Pancreas (tissue), 10 donors: ENCODE results near the gene KRT86. TPM values are rescaled to one million over a fixed set of nuclear protein-coding genes. Genes with fewer than 3 reads are reported as not detected.
A peak's percentile ranks its signal among the peaks of the same experiment; 100 is the strongest.

Experiments
- ATAC-seq, 4 donors: fragments of 200-7000 bp; cut with Tn5 transposase; one replicate each; pipeline versions ENCODE4 v1.8.0 to v1.9.1; 2020; ENCODE audit warnings: mild to moderate bottlenecking in 4 of 4, moderate library complexity in 4 of 4
- DNase-seq, 6 donors: peaks; one replicate each; pipeline ENCODE4 v3.0.0-alpha.2; 2020
- FAIRE-seq: peaks from 2 replicates; lab custom pipeline; 2012; peaks lifted over from hg19 to GRCh38; lab: Jason Lieb, UNC
- H3K27ac ChIP-seq, 4 donors: fragments of 200-600 bp; sonication (generic); 1 replicate in 3 of 4; 2 replicates in 1 of 4; pipeline versions ENCODE4 v1.5.0 to v1.8.0; 2020
- H3K27me3 ChIP-seq, 4 donors: fragments of 200-600 bp; one replicate each; pipeline ENCODE4 v1.8.0; 2021
- H3K36me3 ChIP-seq, 3 donors: fragments of 200-600 bp; sonication (generic) in 1 of 3; one replicate each; pipeline versions ENCODE4 v1.5.0 to v1.8.0; 2020 to 2021
- H3K4me1 ChIP-seq, 3 donors: fragments of 200-600 bp; one replicate each; pipeline ENCODE4 v1.8.0; 2021
- H3K4me3 ChIP-seq, 4 donors: fragments of 200-600 bp; sonication (generic) in 2 of 4; one replicate each; pipeline versions ENCODE4 v1.5.0 to v1.8.0; 2020 to 2021
- H3K9me3 ChIP-seq, 4 donors: fragments of 200-600 bp; one replicate each; pipeline ENCODE4 v1.8.0; 2021
- WGBS, 2 donors: extraction: QIAGEN DNeasy Blood & Tissue Kit; methylation state at CpG; one replicate each; pipeline ENCODE4 v1.1.7; 2013; 5-methylcytosine and 5-hydroxymethylcytosine counted together
- intact Hi-C, 3 donors: fragments of 100-400 bp; cut with DNase I; formaldehyde crosslinking; loops; one replicate each; pipeline versions ENCODE4 v1.11.1 to v1.14.2; 2022
- polyA plus RNA-seq, 2 donors: library from polyadenylated mRNA; stranded (reverse); fragments of 200-250 nt; gene quantifications; one replicate each; pipeline ENCODE4 v1.2.3, GENCODE V29; 2013
- total RNA-seq, 6 donors: library from RNA; stranded (reverse); fragmentation: NEBNext Ultra II Directional in 4 of 6; extraction: Animal tissue kit (Norgen Biotek cat#: 25700) in 4 of 6; gene quantifications; one replicate each; pipeline versions ENCODE4 v1.2.1 to v1.2.4, GENCODE V29; 2021 to 2023
- TF ChIP-seq, protein P1 (sequence below), 4 donors: fragments of 200-600 bp; sonication (generic) in 3 of 4; IDR thresholded peaks; one replicate each; pipeline versions ENCODE4 v1.5.0 to v1.8.0; 2021; ENCODE audit warnings: antibody characterized with exemption in 4 of 4
- donor health status: healthy with polysubstance abuse.
- donor health status: DM: no; HTN: no; CAD: no; lungs with moderate emphysema.
- donor health status: DM: no; HTN: no; CAD: no.
- donor health status: control.
- donor health status: control.
- donor health status: Bipolar disorder and iron deficiency.
- donor health status: DM: yes; HTN: yes; CAD: no.
- donor health status: DM: no; HTN: no; CAD: no.
- donor health status: DM: no; HTN: no; CAD: no.
- donor health status: DM: yes; HTN: yes; CAD: no.

The KRT86 gene
- total and polyA plus RNA-seq, 8 donors: 0.60 to 3.3 (median 1.8) TPM

DNA sequence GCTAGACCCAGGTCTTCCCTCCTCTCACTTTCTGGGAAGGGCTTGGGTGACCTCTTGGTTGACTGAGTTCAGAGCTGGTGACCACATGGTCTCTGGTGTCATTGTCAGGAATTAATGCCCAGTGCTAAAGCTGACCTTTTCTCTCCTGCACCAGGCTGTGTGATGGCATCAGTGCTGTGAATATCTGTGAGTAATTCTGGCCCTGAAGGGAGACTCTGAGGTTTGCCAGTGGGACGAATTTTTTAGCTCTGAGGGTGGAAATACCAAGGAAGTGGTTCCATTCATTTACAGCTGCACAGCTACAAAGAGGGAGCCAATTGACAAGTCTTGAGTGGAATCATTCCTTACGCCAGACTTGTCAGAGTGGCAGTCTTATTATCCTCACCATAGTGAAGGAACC, 6.2 kb upstream of the KRT86 start:
- intact Hi-C loops: no loop called here
- Histone ChIP-seq H3K36me3 (no peaks in the 10 kb centered on the region), H3K4me3 (no peak overlapping the region), H3K27me3 (no peaks in the 10 kb centered on the region), H3K27ac (no peak overlapping the region), H3K4me1 (peaks cover 0 to 4% (median 0%) of the 10 kb centered on the region in 3 donors), H3K9me3 (no peaks in the 10 kb centered on the region)
- TF ChIP-seq, protein P1, sequence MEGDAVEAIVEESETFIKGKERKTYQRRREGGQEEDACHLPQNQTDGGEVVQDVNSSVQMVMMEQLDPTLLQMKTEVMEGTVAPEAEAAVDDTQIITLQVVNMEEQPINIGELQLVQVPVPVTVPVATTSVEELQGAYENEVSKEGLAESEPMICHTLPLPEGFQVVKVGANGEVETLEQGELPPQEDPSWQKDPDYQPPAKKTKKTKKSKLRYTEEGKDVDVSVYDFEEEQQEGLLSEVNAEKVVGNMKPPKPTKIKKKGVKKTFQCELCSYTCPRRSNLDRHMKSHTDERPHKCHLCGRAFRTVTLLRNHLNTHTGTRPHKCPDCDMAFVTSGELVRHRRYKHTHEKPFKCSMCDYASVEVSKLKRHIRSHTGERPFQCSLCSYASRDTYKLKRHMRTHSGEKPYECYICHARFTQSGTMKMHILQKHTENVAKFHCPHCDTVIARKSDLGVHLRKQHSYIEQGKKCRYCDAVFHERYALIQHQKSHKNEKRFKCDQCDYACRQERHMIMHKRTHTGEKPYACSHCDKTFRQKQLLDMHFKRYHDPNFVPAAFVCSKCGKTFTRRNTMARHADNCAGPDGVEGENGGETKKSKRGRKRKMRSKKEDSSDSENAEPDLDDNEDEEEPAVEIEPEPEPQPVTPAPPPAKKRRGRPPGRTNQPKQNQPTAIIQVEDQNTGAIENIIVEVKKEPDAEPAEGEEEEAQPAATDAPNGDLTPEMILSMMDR (IDR thresholded peaks at IDR 0.05): no peak
- FAIRE-seq: no peak
- ATAC-seq: no peak
- no peak for DNase-seq
- 77 to 87% methylated on average over 2 of the region's 2 CpGs for WGBS, 2 donors

DNA sequence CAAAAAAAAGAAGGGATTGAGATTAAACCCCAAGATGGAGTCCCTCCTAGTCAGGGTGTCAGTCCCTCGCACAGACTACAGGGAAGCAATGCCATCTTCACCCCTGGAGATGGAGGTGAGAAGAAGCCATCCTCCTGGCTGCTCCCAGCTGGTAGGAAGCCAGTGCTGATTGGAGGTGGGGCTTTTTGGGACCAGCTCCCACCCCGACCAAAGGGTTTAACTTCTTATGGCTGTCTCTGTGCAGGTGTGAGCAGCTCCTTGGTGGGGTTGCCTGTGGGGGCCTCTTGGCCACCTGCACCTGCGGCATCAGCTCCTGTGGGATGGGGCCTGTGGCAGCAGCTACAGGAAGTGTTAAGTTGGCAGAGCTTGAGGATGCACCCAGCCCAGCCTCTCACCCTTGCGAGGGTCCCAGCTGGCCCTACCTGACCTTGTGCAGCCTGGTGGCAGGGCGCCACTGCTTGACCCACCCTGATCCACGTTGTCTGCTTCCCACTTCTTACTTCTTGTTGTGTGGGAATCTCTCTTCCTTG, 3.8 kb upstream of the KRT86 start:
- ATAC-seq (no peak), FAIRE-seq (no peak), DNase-seq (peak in 1 of 6 donors; percentile 7)
- WGBS, 2 donors: 88 to 91% methylated on average over 6 of the region's 6 CpGs
- H3K36me3 ChIP-seq: no peaks in the 10 kb centered on the region
- intact Hi-C loops: loop anchor here in 1 of 3 donors (10.0 kb wide), 1 partner anchor 56 kb away; no protein-coding TSS in a partner anchor
- H3K27ac ChIP-seq: no peak overlapping the region
- no peaks in the 10 kb centered on the region for H3K4me1 ChIP-seq
- TF ChIP-seq, protein P1 (IDR thresholded peaks at IDR 0.05): no peak
- no peaks in the 10 kb centered on the region for H3K9me3 ChIP-seq
- no peak overlapping the region for H3K4me3 ChIP-seq
- H3K27me3 ChIP-seq: no peaks in the 10 kb centered on the region

DNA sequence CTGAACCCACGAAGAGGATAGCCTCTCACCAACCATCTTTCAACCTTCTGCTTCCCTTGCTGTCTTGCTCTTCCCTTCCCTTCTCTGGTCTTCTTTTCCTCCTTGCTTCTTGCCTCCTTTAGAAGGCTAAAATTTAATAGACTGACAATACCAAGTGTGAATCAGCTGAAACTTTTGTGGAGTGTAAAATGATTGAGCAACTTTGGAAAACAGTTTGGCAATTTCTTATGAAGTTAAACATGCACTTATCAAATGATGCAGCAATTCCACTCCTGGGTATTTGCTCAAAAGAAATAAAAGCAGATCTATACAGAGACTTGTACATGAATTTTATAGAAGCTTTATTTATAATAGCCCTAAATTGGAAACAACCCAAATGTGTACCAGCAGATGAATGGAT, 3.3 kb upstream of the KRT86 start:
- intact Hi-C loops: loop anchor here in 1 of 3 donors (10.0 kb wide), 1 partner anchor 56 kb away; no protein-coding TSS in a partner anchor
- Histone ChIP-seq H3K4me3 (no peak overlapping the region), H3K36me3 (no peaks in the 10 kb centered on the region), H3K9me3 (no peaks in the 10 kb centered on the region), H3K27me3 (no peaks in the 10 kb centered on the region), H3K4me1 (no peaks in the 10 kb centered on the region), H3K27ac (no peak overlapping the region)
- 88 to 92% methylated on average over 1 of the region's 1 CpG for WGBS, 2 donors
- no peak for FAIRE-seq
- no peak for ATAC-seq
- TF ChIP-seq, protein P1 (IDR thresholded peaks at IDR 0.05): no peak
- DNase-seq: no peak

DNA sequence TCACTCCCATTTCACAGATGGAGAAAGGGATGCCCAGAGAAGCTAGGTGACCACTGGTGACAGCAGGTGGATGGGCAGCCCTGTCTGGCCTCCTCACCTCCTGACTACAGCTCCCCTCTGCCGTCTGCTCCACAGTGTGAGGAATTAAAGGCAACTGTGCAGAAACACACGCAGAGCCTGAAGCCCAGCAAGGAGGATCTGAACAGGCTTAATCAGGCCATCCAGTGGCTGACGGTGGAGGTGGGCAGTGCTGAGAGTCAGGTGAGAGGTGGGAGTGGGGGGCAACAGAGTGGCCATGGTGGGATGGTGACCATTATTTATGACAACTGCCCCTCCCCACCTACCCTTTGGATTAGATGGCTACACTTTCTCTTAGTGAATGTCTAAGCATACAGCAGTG, 1.2 kb downstream of the KRT86 start:
- Histone ChIP-seq H3K4me3 (no peak overlapping the region), H3K27me3 (no peaks in the 10 kb centered on the region), H3K9me3 (no peaks in the 10 kb centered on the region), H3K27ac (no peak overlapping the region), H3K36me3 (no peaks in the 10 kb centered on the region), H3K4me1 (peaks cover 0 to 12% (median 4%) of the 10 kb centered on the region in 3 donors)
- intact Hi-C loops: loop anchor here in 1 of 3 donors (10.0 kb wide), 1 partner anchor 61 kb away; no protein-coding TSS in a partner anchor
- ATAC-seq (no peak), FAIRE-seq (no peak), DNase-seq (peak in 1 of 6 donors; percentile 2)
- TF ChIP-seq, protein P1 (IDR thresholded peaks at IDR 0.05): no peak
- 84 to 85% methylated on average over 3 of the region's 3 CpGs for WGBS, 2 donors
